Adrenal gland (tissue), 5 donors: Measurements from ENCODE around the gene BUD23.

Source experiments
- CTCF ChIP-seq, 6 experiments: fragments of 450-650 bp in 4 of 6; fragments of 200-600 bp in 2 of 6; sonication (generic) in 1 of 6; IDR thresholded peaks; 1 replicate in 5 of 6; 2 replicates in 1 of 6; pipeline versions ENCODE4 v1.5.1 to v1.8.0; 2016 to 2021; ENCODE audit warnings: antibody characterized with exemption in 6 of 6, mild to moderate bottlenecking in 2 of 6, moderate library complexity in 1 of 6
- POLR2A ChIP-seq, 2 donors: fragments of 450-650 bp; IDR thresholded peaks; one replicate each; pipeline ENCODE4 v1.6.1; 2017; ENCODE audit warnings: antibody characterized with exemption in 2 of 2, mild to moderate bottlenecking in 2 of 2, moderate library complexity in 1 of 2
- donor health status: DM: no; HTN: no; CAD: no.

DNA sequence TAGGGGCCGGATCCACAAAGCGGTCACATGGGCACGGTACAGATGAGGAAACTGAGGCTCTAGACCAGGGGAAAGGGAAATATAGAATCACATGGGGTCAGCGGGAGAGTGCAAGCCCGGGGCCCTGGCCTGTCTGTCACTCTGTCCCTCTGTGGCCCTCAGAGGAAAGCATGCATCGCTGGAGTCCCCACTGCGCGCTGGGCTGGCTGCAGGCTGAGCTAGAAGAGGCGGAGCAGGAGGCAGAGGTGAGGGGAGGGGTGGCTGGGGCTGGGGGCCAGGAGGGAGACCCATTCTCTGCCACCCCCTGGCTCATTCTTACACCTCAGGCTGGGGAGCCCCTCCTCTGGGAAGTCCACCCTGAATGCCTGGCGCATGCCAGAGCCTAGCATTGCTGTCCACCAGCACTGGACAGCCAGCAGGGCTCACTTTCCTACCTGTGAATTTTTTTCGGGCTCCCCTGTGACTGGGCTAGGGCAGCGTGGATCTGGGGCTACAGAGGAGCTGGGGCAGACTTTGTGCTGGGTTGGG lies 13.5 kb upstream of the BUD23 start:
- TF ChIP-seq CTCF (IDR thresholded peaks at IDR 0.05): no peak
- no peak for TF ChIP-seq POLR2A (IDR thresholded peaks at IDR 0.05)
